HepG2 (cell line): ENCODE data around the gene FANCG. TPM values are rescaled to one million over a fixed set of nuclear protein-coding genes. Genes with fewer than 3 reads are reported as not detected.
A peak's percentile ranks its signal among the peaks of the same experiment; 100 is the strongest.

Experiments
- ELK4 ChIP-seq: sonication (generic); formaldehyde crosslinking; IDR thresholded peaks from 2 replicates; pipeline ENCODE4 v1.9.0; 2021; ENCODE audit warnings: missing genetic modification reagents, borderline replicate concordance
- FOXO1 ChIP-seq: sonication (generic); formaldehyde crosslinking; IDR thresholded peaks from 2 replicates; pipeline ENCODE4 v1.4.0; 2020; ENCODE audit warnings: missing genetic modification reagents
- GTF2F1 ChIP-seq: fragments of 150-350 bp; IDR thresholded peaks from 2 replicates; pipeline ENCODE4 v1.6.1; 2014; ENCODE audit warnings: low read length
- IRX3 ChIP-seq: sonication (generic); formaldehyde crosslinking; IDR thresholded peaks from 2 replicates; pipeline ENCODE4 v1.8.1; 2023; ENCODE audit warnings: mild to moderate bottlenecking, low read depth, missing genetic modification reagents, borderline replicate concordance
- POGK ChIP-seq: sonication (generic); formaldehyde crosslinking; conservative IDR thresholded peaks from 2 replicates; pipeline ENCODE4 v1.8.0; 2022; ENCODE audit warnings: mild to moderate bottlenecking, moderate library complexity, missing genetic modification reagents
- RBM22 ChIP-seq: fragments of 200-400 bp; formaldehyde crosslinking; optimal IDR thresholded peaks from 2 replicates; pipeline ENCODE3; 2017; ENCODE audit warnings: mild to moderate bottlenecking, low read length, moderate library complexity
- SPEN ChIP-seq: sonication (generic); formaldehyde crosslinking; IDR thresholded peaks from 2 replicates; pipeline ENCODE4 v1.5.1; 2020; ENCODE audit warnings: low read depth, mild to moderate bottlenecking, missing genetic modification reagents
- TBL1XR1 ChIP-seq: fragments of 150-350 bp; IDR thresholded peaks from 2 replicates; pipeline ENCODE4 v1.6.1; 2014; ENCODE audit warnings: borderline replicate concordance, low read length; ENCODE audit not compliant: partially characterized antibody
- TCF7 ChIP-seq: sonication (generic); IDR thresholded peaks from 2 replicates; pipeline ENCODE4 v1.6.1; 2016; ENCODE audit warnings: antibody characterized with exemption, low read depth
- THAP8 ChIP-seq: sonication (generic); formaldehyde crosslinking; IDR thresholded peaks from 2 replicates; pipeline ENCODE4 v1.5.1; 2020; ENCODE audit warnings: missing genetic modification reagents, mild to moderate bottlenecking, borderline replicate concordance
- ZBTB42 ChIP-seq: sonication (generic); formaldehyde crosslinking; IDR thresholded peaks from 2 replicates; pipeline ENCODE4 v1.5.0; 2020; ENCODE audit warnings: mild to moderate bottlenecking, missing genetic modification reagents
- ZBTB8A ChIP-seq: sonication (generic); formaldehyde crosslinking; IDR thresholded peaks from 2 replicates; pipeline ENCODE4 v1.4.0; 2020; ENCODE audit warnings: mild to moderate bottlenecking, low read depth, missing genetic modification reagents, borderline replicate concordance
- ZC3H4 ChIP-seq: sonication (generic); formaldehyde crosslinking; IDR thresholded peaks from 2 replicates; pipeline ENCODE4 v1.4.0; 2020; ENCODE audit warnings: missing genetic modification reagents, borderline replicate concordance
- ZFP62 ChIP-seq: sonication (generic); formaldehyde crosslinking; IDR thresholded peaks from 2 replicates; pipeline ENCODE4 v1.4.0; 2020; ENCODE audit warnings: missing genetic modification reagents
- ZNF124 ChIP-seq: sonication (generic); formaldehyde crosslinking; IDR thresholded peaks from 2 replicates; pipeline ENCODE4 v1.4.0; 2020; ENCODE audit warnings: missing genetic modification reagents
- ZNF138 ChIP-seq: sonication (generic); formaldehyde crosslinking; IDR thresholded peaks from 2 replicates; pipeline ENCODE4 v1.5.0; 2020; ENCODE audit warnings: mild to moderate bottlenecking, low read depth, missing genetic modification reagents
- ZNF350 ChIP-seq: sonication (generic); formaldehyde crosslinking; IDR thresholded peaks from 2 replicates; pipeline ENCODE4 v1.4.0; 2020; ENCODE audit warnings: mild to moderate bottlenecking, low read depth, missing genetic modification reagents, borderline replicate concordance
- ZNF484 ChIP-seq: sonication (generic); formaldehyde crosslinking; IDR thresholded peaks from 2 replicates; pipeline ENCODE4 v1.5.1; 2020; ENCODE audit warnings: mild to moderate bottlenecking, low read depth, missing genetic modification reagents, borderline replicate concordance
- ZNF576 ChIP-seq: sonication (generic); formaldehyde crosslinking; IDR thresholded peaks from 2 replicates; pipeline ENCODE4 v1.4.0; 2020; ENCODE audit warnings: mild to moderate bottlenecking, missing genetic modification reagents
- ZNF670 ChIP-seq: sonication (generic); formaldehyde crosslinking; IDR thresholded peaks from 2 replicates; pipeline ENCODE4 v1.8.0; 2022; ENCODE audit warnings: mild to moderate bottlenecking, missing genetic modification reagents, borderline replicate concordance
- ZNF691 ChIP-seq: sonication (generic); formaldehyde crosslinking; IDR thresholded peaks from 2 replicates; pipeline ENCODE4 v1.4.0; 2020; ENCODE audit warnings: missing genetic modification reagents, low read depth, mild to moderate bottlenecking, borderline replicate concordance
- ZNF768 ChIP-seq: sonication (generic); formaldehyde crosslinking; IDR thresholded peaks from 2 replicates; pipeline ENCODE4 v1.4.0; 2020; ENCODE audit warnings: missing genetic modification reagents
- polyA plus RNA-seq, 8 experiments: library from polyadenylated mRNA; depleted of rRNA in 3 of 8; stranded (reverse) in 7 of 8; unstranded in 1 of 8; fragments of >200 nt; fragmentation: Illumina TruSeq in 4 of 8; extraction: Trizol in 4 of 8; gene quantifications; 2 replicates each; pipeline versions ENCODE4 v1.2.1 to v1.2.3, GENCODE V29; 2011 to 2016; ENCODE audit warnings: low read depth in 4 of 8, missing spikeins in 1 of 8, mixed read lengths in 1 of 8; ENCODE audit not compliant: insufficient read depth in 1 of 8
- total RNA-seq, 5 experiments: library from RNA; depleted of rRNA; stranded (reverse); fragments of >200 nt; fragmentation: Illumina TruSeq; extraction: Trizol; gene quantifications; 2 replicates each; pipeline ENCODE4 v1.2.3, GENCODE V29; 2016; ENCODE audit warnings: low read depth in 1 of 5
- TF ChIP-seq, protein P1 (sequence below): sonication (generic); formaldehyde crosslinking; IDR thresholded peaks from 2 replicates; pipeline ENCODE4 v1.5.1; 2020; ENCODE audit warnings: missing genetic modification reagents, mild to moderate bottlenecking, borderline replicate concordance

Gene FANCG
- total and polyA plus RNA-seq, 2 of the 13 experiments (the other 11 are each of a cell fraction or from before 2014, with no cell fraction given), result 14.4 to 45.1 TPM

- no peak for TF ChIP-seq ZFP62 (CRISPR knock-in tag)
- no peak for TF ChIP-seq ZNF138 (CRISPR knock-in tag)
- peak; percentile 57; the same call in 1 of the 2 replicates for TF ChIP-seq ZNF670
- TF ChIP-seq IRX3, result peak; percentile 90; the same call in 1 of the 2 replicates
- TF ChIP-seq ZNF124, result no peak
- no peak for TF ChIP-seq ELK4 (CRISPR knock-in tag)
- TF ChIP-seq ZNF484 (CRISPR knock-in tag), result no peak
- peak; percentile 41; the same call in 1 of the 2 replicates for TF ChIP-seq ZNF768 (CRISPR knock-in tag)
- TF ChIP-seq SPEN, result peak; percentile 82; the same call in 1 of the 2 replicates
- peak; percentile 90; the same call in 1 of the 2 replicates for TF ChIP-seq ZBTB8A
- no peak for TF ChIP-seq ZBTB42 (CRISPR knock-in tag)
- peak; percentile 76 for TF ChIP-seq POGK
- peak; percentile 60; the same call in 1 of the 2 replicates for TF ChIP-seq GTF2F1
- TF ChIP-seq FOXO1 (CRISPR knock-in tag), result no peak; the same call in 1 of the 2 replicates
- TF ChIP-seq TBL1XR1, result no peak
- no peak; the same call in 1 of the 2 replicates for TF ChIP-seq ZC3H4 (CRISPR knock-in tag)
- TF ChIP-seq RBM22, result no peak
- TF ChIP-seq THAP8, result peak; percentile 32; the same call in 1 of the 2 replicates
- TF ChIP-seq ZNF576, result no peak
- peak; percentile 66; the same call in 1 of the 2 replicates for TF ChIP-seq ZNF691 (CRISPR knock-in tag)
- TF ChIP-seq, protein P1, sequence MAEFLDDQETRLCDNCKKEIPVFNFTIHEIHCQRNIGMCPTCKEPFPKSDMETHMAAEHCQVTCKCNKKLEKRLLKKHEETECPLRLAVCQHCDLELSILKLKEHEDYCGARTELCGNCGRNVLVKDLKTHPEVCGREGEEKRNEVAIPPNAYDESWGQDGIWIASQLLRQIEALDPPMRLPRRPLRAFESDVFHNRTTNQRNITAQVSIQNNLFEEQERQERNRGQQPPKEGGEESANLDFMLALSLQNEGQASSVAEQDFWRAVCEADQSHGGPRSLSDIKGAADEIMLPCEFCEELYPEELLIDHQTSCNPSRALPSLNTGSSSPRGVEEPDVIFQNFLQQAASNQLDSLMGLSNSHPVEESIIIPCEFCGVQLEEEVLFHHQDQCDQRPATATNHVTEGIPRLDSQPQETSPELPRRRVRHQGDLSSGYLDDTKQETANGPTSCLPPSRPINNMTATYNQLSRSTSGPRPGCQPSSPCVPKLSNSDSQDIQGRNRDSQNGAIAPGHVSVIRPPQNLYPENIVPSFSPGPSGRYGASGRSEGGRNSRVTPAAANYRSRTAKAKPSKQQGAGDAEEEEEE (CRISPR knock-in tag), result no peak
- no peak; the same call in none of the 2 replicates for TF ChIP-seq ZNF350
- no peak for TF ChIP-seq TCF7
These were observed 7.8 kb downstream of the FANCG start (continued) for GRCh38 chr9:35071814-35072460.
